Kidney epithelial cell (primary cell): Measurements from ENCODE around the gene MIOX. TPM values are rescaled to one million over a fixed set of nuclear protein-coding genes. Genes with fewer than 3 reads are reported as not detected.

Experiments
- DNase-seq: peaks from one replicate; pipeline ENCODE4 v3.0.0-alpha.2; 2010; ENCODE audit warnings: low read depth
- H3K27me3 ChIP-seq: 2 replicates; pipeline ENCODE4 v1.6.0; 2011; ENCODE audit warnings: low read length; ENCODE audit not compliant: control insufficient read depth, insufficient read depth
- H3K36me3 ChIP-seq: 2 replicates; pipeline ENCODE4 v1.5.1; 2011; ENCODE audit warnings: low read length; ENCODE audit not compliant: control insufficient read depth, insufficient read depth
- H3K4me3 ChIP-seq: 2 replicates; pipeline ENCODE4 v1.5.1; 2011; ENCODE audit warnings: low read depth, mild to moderate bottlenecking, control low read depth, low read length
- CTCF ChIP-seq: IDR thresholded peaks from 2 replicates; pipeline ENCODE4 v1.5.1; 2011; ENCODE audit warnings: mild to moderate bottlenecking, moderate library complexity, low read length, control low read depth, inconsistent platforms; ENCODE audit not compliant: insufficient read depth, poor library complexity, severe bottlenecking
- total RNA-seq: library from RNA; depleted of rRNA; stranded (reverse); fragments of >200 nt; gene quantifications from 2 replicates; pipeline ENCODE4 v1.2.3, GENCODE V29; 2015

The MIOX gene
- total RNA-seq, 1 donor from 2014 or later = 1.8 TPM

- Histone ChIP-seq H3K4me3 (no peak overlapping the region), H3K27me3 (no peaks in the 10 kb centered on the region), H3K36me3 (no peaks in the 10 kb centered on the region)
- no peak for TF ChIP-seq CTCF
- peak; percentile 37 for DNase-seq
Observed at GRCh38 chr22:50469377-50470305, 17.0 kb upstream of the MIOX start.

DNA sequence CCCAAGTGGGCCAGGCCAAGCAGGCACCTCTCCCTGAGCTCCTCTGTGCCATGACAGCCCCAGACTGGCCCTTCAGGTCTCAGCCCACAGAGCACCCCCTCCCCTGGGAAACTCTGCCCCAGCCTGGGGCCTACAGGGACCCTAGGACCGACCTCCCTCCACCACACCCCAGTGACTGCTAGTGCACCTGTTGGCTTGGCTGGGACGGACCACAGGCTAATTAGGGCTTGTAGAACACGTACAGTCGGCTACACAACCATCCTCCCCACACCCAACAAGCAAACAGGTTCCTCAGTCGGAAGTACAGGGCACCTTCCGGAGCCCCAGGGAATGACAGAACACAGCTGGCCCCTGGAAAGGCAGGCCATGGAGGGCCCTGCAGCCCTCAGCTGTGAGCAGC is 16.2 kb upstream of the MIOX start:
- DNase-seq = no peak
- no peak for TF ChIP-seq CTCF
- H3K36me3 ChIP-seq = no peaks in the 10 kb centered on the region
- H3K27me3 ChIP-seq = no peaks in the 10 kb centered on the region
- H3K4me3 ChIP-seq = no peak overlapping the region

DNA sequence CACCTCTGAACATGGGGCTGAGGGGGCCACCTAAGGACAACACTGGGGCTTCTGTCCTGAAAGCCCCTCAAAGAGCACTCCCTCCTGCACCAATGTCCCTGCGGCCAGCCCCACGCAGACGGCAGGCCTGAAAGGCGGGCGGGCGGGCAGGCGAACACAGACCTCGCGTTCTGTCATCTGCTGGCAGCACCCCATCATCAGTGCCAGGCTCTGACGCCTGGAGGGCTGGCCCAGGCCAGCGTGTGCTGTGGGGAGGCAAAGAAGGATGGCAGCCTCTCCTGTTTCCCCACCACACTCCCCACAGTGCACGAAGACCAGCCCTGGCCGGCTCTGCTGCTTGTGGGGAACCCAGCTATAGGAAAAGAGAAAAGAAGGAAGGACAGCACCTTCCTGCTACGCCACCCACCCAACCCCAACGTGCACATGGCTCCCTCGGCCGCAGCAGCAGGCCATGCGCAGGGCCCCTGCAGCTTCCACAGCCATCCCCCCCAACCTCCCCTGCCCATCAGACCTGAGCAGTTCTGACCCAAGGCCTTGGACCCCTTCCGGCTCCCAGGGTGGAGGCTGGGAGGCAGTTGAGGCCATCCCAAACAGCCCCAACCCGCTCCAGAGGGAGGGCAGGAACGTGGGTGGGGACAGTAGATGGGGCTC is 15.3 kb upstream of the MIOX start:
- Histone ChIP-seq H3K4me3 (no peak overlapping the region), H3K27me3 (no peaks in the 10 kb centered on the region), H3K36me3 (no peaks in the 10 kb centered on the region)
- no peak for DNase-seq
- TF ChIP-seq CTCF = no peak

- no peaks in the 10 kb centered on the region for H3K36me3 ChIP-seq
- H3K4me3 ChIP-seq = no peak overlapping the region
- no peaks in the 10 kb centered on the region for H3K27me3 ChIP-seq
- no peak for TF ChIP-seq CTCF
- DNase-seq = no peak
Observed at GRCh38 chr22:50471962-50472361, 14.7 kb upstream of the MIOX start.

DNA sequence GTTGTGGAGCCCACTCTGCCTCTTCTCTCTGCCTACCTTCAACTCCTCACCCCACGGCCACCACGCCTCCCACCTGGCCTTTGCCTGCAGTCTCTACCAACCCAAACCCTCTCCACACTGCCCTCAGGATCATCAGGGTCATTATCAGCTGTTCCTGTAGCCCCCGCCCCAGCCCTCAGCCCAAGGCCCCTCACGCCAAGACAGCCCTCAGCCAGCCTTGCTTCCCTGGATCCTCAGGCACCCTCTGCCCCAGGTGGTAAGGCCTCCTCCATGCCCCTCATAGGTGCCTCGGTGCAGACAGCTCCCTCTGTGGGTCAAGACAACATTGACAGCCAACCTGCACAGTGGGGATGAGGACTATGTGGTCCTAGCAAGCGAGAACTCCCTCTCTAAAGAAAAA is 13.6 kb upstream of the MIOX start:
- peak; percentile 47 for TF ChIP-seq CTCF
- Histone ChIP-seq H3K4me3 (no peak overlapping the region), H3K36me3 (no peaks in the 10 kb centered on the region), H3K27me3 (no peaks in the 10 kb centered on the region)
- no peak for DNase-seq
